BLaER1 (cell line): Measurements from ENCODE around the gene OR10AG1.

Experiments
- H3K27ac ChIP-seq: shearing (Covaris generic); formaldehyde crosslinking; 2 replicates; pipeline ENCODE4 v1.8.1; 2022
- H3K27me3 ChIP-seq: shearing (Covaris generic); formaldehyde crosslinking; 2 replicates; pipeline ENCODE4 v1.8.1; 2022
- H3K36me3 ChIP-seq: shearing (Covaris generic); formaldehyde crosslinking; 2 replicates; pipeline ENCODE4 v1.8.1; 2022
- H3K4me1 ChIP-seq: shearing (Covaris generic); formaldehyde crosslinking; 2 replicates; pipeline ENCODE4 v1.8.1; 2022
- H3K4me2 ChIP-seq: shearing (Covaris generic); formaldehyde crosslinking; 2 replicates; pipeline ENCODE4 v1.8.1; 2022
- H3K4me3 ChIP-seq: shearing (Covaris generic); formaldehyde crosslinking; 2 replicates; pipeline ENCODE4 v1.8.1; 2022
- H3K9ac ChIP-seq: shearing (Covaris generic); formaldehyde crosslinking; 2 replicates; pipeline ENCODE4 v1.8.1; 2022
- H3K9me3 ChIP-seq: shearing (Covaris generic); formaldehyde crosslinking; 2 replicates; pipeline ENCODE4 v1.8.1; 2022
- H4K20me1 ChIP-seq: shearing (Covaris generic); formaldehyde crosslinking; 2 replicates; pipeline ENCODE4 v1.8.1; 2022
- Cebpa-rat ChIP-seq: shearing (Covaris generic); IDR thresholded peaks from 2 replicates; pipeline ENCODE4 v1.8.1; 2022

Gene OR10AG1, protein sequence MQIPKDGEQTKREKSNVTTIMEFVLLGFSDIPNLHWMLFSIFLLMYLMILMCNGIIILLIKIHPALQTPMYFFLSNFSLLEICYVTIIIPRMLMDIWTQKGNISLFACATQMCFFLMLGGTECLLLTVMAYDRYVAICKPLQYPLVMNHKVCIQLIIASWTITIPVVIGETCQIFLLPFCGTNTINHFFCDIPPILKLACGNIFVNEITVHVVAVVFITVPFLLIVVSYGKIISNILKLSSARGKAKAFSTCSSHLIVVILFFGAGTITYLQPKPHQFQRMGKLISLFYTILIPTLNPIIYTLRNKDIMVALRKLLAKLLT

GRCh38 chr11:55969845-55970244, at the start of gene OR10AG1:
Gene OR10AG1, minus strand, starts transcription at chr11:55969945. Its CDS starts 38 bp downstream, at chr11:55969907.
- Histone ChIP-seq H3K9ac (no peak within 1 kb of the TSS), H3K4me2 (no peak within 1 kb of the TSS), H3K4me3 (no peak within 1 kb of the TSS), H3K4me1 (no peaks in the 10 kb centered on the region), H3K9me3 (no peaks in the 10 kb centered on the region), H3K27me3 (no peaks in the 10 kb centered on the region), H3K36me3 (no peaks in the 10 kb centered on the region), H4K20me1 (no peaks in the 10 kb centered on the region), H3K27ac (no peak within 1 kb of the TSS)
- TF ChIP-seq Cebpa-rat, result no peak

- H3K4me3 ChIP-seq, result no peak overlapping the region
- H3K36me3 ChIP-seq, result no peaks in the 10 kb centered on the region
- no peaks in the 10 kb centered on the region for H3K27me3 ChIP-seq
- no peaks in the 10 kb centered on the region for H4K20me1 ChIP-seq
- no peak overlapping the region for H3K4me2 ChIP-seq
- no peak overlapping the region for H3K9ac ChIP-seq
- H3K9me3 ChIP-seq, result no peaks in the 10 kb centered on the region
- no peaks in the 10 kb centered on the region for H3K4me1 ChIP-seq
- no peak for TF ChIP-seq Cebpa-rat
- H3K27ac ChIP-seq, result no peak overlapping the region
These were observed 44.1 kb upstream of the OR10AG1 start for GRCh38 chr11:56013805-56014204.

GRCh38 chr11:56010716-56011115, 41.0 kb upstream of the OR10AG1 start:
- Histone ChIP-seq H3K27me3 (no peaks in the 10 kb centered on the region), H3K36me3 (no peaks in the 10 kb centered on the region), H4K20me1 (no peaks in the 10 kb centered on the region), H3K9me3 (no peaks in the 10 kb centered on the region), H3K27ac (no peak overlapping the region), H3K4me3 (no peak overlapping the region), H3K9ac (no peak overlapping the region), H3K4me1 (no peaks in the 10 kb centered on the region), H3K4me2 (no peak overlapping the region)
- no peak for TF ChIP-seq Cebpa-rat

DNA sequence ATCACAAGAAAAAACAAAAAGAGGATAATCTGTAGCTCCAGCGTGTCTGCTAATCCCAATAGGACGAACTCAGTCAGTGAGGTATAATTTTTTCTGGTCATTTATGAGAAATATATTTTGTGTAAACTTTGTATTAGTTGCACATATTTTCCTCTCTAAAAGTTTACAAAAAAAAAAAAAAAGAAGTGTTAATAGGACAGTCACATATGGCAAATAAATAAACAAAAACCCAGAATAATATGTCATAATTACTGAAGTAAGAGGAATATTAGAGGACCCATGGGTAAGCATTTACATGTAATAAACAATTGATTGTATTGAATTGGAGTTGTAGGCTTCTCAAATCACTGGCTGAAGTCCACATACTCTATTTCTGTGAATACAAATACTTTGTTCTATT, 24.8 kb upstream of the OR10AG1 start, which contains the start of gene OR5F1:
Gene OR5F1, minus strand, starts transcription at position 101 of the 400 bp plus-strand sequence. Its CDS starts 0 bp downstream, at position 101.
- Histone ChIP-seq H3K27ac (no peak within 1 kb of the TSS), H4K20me1 (no peaks in the 10 kb centered on the region), H3K4me2 (no peak within 1 kb of the TSS), H3K9me3 (no peaks in the 10 kb centered on the region), H3K4me3 (no peak within 1 kb of the TSS), H3K9ac (no peak within 1 kb of the TSS), H3K36me3 (no peaks in the 10 kb centered on the region), H3K27me3 (no peaks in the 10 kb centered on the region), H3K4me1 (no peaks in the 10 kb centered on the region)
- no peak for TF ChIP-seq Cebpa-rat

DNA sequence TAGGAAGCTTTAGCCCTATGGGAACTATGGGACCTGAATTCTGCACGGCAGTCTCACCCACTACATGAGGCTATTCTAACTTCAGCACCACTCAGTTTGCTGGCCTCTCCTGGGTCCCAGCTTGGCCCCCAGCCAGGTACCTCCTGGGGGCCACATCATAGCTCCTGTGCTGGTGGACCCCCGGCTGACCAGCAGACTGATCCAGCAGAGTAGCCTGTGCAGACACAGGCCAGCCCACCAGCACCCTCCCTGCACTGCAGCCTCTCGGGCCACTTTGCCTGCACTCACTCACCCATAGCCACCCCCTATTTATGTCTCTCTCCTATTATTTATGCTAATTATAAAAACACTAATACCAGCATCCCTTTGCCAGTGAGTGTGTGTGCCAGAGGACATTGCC, 1.2 kb upstream of the OR10AG1 start:
- Histone ChIP-seq H4K20me1 (no peaks in the 10 kb centered on the region), H3K4me1 (no peaks in the 10 kb centered on the region), H3K4me3 (no peak overlapping the region), H3K9ac (no peak overlapping the region), H3K9me3 (no peaks in the 10 kb centered on the region), H3K4me2 (no peak overlapping the region), H3K27ac (no peak overlapping the region), H3K27me3 (no peaks in the 10 kb centered on the region), H3K36me3 (no peaks in the 10 kb centered on the region)
- TF ChIP-seq Cebpa-rat, result no peak

GRCh38 chr11:55967914-55968313, 1.8 kb downstream of the OR10AG1 start:
- Histone ChIP-seq H3K4me2 (no peak overlapping the region), H3K4me3 (no peak overlapping the region), H3K9me3 (no peaks in the 10 kb centered on the region), H3K27ac (no peak overlapping the region), H3K4me1 (no peaks in the 10 kb centered on the region), H4K20me1 (no peaks in the 10 kb centered on the region), H3K27me3 (no peaks in the 10 kb centered on the region), H3K9ac (no peak overlapping the region), H3K36me3 (no peaks in the 10 kb centered on the region)
- no peak for TF ChIP-seq Cebpa-rat

- no peaks in the 10 kb centered on the region for H3K27me3 ChIP-seq
- H3K9ac ChIP-seq, result no peak overlapping the region
- H3K4me3 ChIP-seq, result no peak overlapping the region
- H4K20me1 ChIP-seq, result no peaks in the 10 kb centered on the region
- no peak overlapping the region for H3K27ac ChIP-seq
- no peak for TF ChIP-seq Cebpa-rat
- no peaks in the 10 kb centered on the region for H3K4me1 ChIP-seq
- no peak overlapping the region for H3K4me2 ChIP-seq
- no peaks in the 10 kb centered on the region for H3K9me3 ChIP-seq
- H3K36me3 ChIP-seq, result no peaks in the 10 kb centered on the region
These were observed 3.4 kb downstream of the OR10AG1 start for GRCh38 chr11:55966391-55966790.

- no peak for TF ChIP-seq Cebpa-rat
- no peaks in the 10 kb centered on the region for H3K36me3 ChIP-seq
These were observed 13.2 kb downstream of the OR10AG1 start for GRCh38 chr11:55956521-55956920.

DNA sequence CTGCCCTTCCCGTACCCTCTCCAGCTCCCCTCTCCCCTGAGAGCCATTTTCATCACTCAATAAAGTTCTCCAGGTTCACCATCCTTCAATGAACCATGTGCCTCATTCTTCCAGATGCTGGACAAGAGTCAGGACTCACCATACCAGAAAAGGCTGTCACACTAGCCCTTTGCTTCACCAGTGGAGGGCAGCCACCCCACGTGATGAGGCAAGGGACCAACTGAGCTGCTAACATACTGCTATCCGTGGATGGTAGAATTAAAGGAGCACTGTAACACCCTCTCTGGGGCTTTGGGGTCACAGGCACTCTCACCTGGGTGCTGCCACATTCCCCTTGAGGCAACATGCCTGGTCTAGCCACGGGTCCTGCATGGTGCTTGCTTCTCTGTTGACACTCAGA, 20.4 kb downstream of the OR10AG1 start:
- no peak for TF ChIP-seq Cebpa-rat

More at GRCh38 chr11:55956521-55956920, 13.2 kb downstream of the OR10AG1 start:
- H3K4me1 ChIP-seq, result no peaks in the 10 kb centered on the region
- no peak overlapping the region for H3K27ac ChIP-seq
- H3K27me3 ChIP-seq, result no peaks in the 10 kb centered on the region
- no peak overlapping the region for H3K9ac ChIP-seq
- H3K4me2 ChIP-seq, result no peak overlapping the region
- H3K9me3 ChIP-seq, result 0 out of 2 replicates have a peak, but pooled peaks cover 5% of the 10 kb centered on the region
- H4K20me1 ChIP-seq, result no peaks in the 10 kb centered on the region
- no peak overlapping the region for H3K4me3 ChIP-seq

DNA sequence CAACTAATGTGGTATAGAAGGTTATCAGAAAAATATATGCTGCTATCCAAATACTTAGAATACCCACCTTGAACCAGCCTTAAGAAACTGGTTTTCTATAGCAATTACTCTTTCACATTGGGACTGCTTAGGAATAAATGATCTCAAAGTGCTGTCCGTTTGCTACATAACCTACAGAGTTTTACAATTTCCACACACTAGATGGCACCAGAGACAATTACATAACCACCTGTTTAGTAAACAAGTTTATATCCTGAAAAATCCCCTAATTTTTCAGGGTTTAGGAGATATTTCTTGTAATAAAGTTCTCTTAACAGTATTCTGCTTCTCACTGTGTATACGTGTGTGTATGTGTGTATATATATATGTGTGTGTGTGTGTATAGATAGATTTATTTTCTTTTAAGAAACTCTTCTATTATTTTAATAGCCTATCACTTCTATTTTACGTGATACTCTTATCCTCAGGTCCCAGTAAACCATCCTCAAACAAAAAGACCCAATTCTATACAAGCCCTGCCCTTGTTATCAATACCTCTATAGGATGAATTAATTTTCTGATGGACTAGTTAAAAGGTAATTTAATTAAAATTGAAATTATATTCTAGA, 26.9 kb downstream of the OR10AG1 start:
- Histone ChIP-seq H4K20me1 (no peaks in the 10 kb centered on the region), H3K4me3 (no peak overlapping the region), H3K36me3 (no peaks in the 10 kb centered on the region), H3K4me2 (no peak overlapping the region), H3K27ac (no peak overlapping the region), H3K9me3 (no peaks in the 10 kb centered on the region), H3K27me3 (no peaks in the 10 kb centered on the region), H3K4me1 (no peaks in the 10 kb centered on the region), H3K9ac (no peak overlapping the region)
- TF ChIP-seq Cebpa-rat, result no peak

More for the DNA sequence above, 20.4 kb downstream of the OR10AG1 start:
- Histone ChIP-seq H3K4me1 (no peaks in the 10 kb centered on the region), H3K9me3 (no peaks in the 10 kb centered on the region), H3K4me3 (no peak overlapping the region), H3K27me3 (no peaks in the 10 kb centered on the region), H3K27ac (no peak overlapping the region), H3K9ac (no peak overlapping the region), H3K4me2 (no peak overlapping the region), H3K36me3 (no peaks in the 10 kb centered on the region), H4K20me1 (no peaks in the 10 kb centered on the region)
